Stimulated activated CD4-positive, alpha-beta T cell treated with anti-CD3 and anti-CD28 coated beads, Interleukin-4, amount 100 ng/mL, for 1 hour (primary cell): Measurements from ENCODE around the gene GRIK3.

Experiments
- DNase-seq: peaks from one replicate; pipeline ENCODE4 v3.0.0-alpha.2; 2020

The GRIK3 gene

DNA sequence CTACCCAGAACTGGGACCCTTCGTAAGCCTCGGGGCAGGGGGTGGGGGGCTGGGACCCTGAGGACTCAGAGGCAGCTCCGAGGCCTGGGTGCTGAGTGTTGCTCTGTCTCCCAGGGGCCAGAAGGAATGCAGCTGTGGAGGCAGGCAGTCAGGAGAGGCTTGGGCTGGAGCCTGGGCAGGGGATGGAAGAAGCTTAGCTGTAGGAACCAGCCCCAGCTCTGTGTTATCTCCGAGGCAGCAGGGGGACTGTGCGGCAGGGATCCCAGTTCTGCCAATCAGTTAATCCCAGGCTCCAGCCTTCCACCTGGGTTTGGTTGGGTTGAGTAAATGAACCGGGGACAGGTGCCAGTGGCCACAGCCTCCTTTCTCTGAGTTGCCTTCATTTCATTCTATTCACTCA lies 8.2 kb upstream of the GRIK3 start:
- DNase-seq: no peak

DNA sequence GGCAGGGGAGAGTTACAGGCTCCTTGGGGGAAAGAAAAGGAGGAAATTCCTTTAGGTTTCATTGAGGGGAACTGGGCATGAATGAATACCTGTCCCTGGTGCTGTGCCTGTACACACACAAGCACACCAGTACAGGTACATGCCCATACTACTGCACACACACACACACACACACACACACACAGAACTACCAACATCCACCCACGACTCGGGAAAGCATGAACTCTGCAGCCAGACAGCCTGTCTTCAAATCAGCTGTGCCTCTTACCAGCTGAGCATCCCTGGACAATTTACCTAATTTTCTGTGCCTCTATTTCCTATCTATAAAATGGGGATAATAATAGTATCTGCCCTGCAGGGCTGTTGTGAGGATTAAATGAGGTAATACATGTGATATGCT lies 7.2 kb upstream of the GRIK3 start:
- no peak for DNase-seq

- no peak for DNase-seq
Observed at GRCh38 chr1:37040773-37041172, 6.5 kb upstream of the GRIK3 start.

- no peak for DNase-seq
Observed at GRCh38 chr1:37040261-37040660, 5.9 kb upstream of the GRIK3 start.

DNA sequence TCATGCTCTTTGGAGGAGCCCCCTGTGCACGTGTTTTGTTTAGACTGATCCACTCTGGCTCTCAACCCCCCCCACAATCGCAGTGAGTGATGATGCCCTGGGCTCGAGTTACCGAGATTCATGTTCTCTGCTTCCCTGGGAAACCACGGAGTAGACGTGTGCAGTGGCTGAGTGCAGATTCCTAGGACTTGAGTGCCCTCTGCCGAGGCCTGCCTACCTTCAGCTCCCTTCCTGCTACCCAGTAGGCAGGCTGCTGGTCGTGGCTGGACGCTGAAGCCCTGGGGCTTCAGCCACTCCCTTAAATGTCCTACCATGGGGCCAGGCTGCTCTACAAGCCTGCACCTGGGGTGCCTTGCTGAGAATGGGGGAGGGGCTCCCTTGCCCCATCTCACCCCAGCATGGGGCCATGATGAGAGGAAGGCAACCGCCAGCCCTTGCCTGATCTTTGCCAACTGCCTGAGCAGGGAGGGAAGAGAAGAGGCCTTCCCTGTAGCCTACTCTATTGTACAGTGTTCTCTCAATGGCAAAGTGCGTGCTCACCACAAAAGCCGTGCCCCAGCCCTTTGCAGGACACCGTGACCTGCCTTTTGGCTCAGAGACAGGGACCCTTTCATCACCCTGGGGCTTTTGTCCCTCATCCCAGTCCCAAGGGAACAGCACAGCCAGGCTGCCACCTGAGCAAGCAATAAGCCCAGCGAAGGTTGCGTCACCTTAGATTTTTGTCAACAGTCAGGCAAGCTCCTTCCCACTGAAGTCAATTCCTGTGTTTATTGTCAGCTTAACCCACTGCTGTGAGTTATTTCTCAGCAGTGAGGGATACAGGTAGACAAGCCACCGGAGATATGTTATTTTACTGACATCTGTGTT lies 4.1 kb upstream of the GRIK3 start:
- no peak for DNase-seq

DNA sequence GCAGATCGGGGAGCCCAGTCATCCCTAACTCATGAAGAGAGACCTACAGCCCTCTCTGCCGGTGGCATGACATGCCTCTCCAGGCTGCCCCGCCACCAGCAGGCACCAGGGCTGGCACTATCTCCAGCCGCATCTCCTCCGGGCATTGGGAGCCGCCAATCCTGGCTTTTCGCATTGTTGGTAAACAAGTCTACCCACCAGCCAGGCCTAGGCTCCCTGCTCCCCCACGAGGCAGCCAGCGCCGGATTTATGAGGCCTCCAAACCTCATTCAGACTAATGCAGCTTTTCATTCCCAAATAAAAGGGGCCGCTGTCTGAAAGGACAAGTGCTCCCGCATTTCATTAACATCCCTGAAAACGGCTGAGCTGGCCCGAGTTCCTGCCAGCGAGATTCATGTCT lies 3.4 kb upstream of the GRIK3 start:
- no peak for DNase-seq

GRCh38 chr1:37036667-37037053 lies 2.3 kb upstream of the GRIK3 start:
- DNase-seq: no peak

DNA sequence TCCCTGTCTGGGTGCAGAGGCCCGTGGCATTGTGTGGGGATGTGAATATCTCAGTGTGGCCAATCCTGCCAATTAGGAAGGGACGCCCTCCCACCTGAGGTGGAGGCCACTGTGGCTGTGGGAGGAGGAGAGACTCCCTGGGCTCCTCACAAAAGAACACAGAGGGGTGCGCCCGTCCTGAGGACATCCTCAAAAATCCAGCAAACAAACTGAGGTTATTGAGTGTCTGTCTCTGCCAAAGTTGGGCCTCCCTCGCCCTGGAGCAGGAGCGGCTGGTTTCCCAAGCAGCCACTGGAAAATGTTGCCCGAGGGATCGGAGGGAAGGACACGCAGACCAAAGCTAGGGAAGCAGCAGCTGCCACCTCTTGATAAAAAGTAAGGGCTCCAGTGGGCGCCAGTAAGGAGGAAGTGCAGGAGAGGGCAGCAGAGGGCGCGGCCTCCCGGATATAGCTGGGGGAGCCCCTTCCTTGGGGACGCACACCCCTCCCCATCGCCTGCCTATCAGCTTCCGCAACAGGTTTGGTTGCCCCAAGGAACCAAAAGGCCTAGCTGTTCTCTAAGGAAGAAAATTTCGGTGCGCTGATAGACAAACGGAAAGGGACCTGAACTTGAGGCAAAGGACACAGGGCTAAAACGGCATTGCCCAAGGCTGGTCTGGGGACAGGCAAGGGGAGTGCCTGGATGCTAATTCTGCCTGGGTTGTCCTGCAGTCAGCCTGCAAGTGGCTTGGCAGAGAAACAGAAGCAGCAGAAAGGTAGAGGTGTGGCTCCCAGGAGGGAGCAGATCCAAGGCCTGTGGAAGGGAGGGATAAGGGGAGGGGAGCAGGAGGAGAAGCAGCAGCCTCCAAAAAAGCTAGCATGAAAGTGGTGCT lies 1.7 kb upstream of the GRIK3 start:
- DNase-seq: no peak

GRCh38 chr1:37035014-37035691 lies 838 bp upstream of the GRIK3 start:
- DNase-seq: no peak

DNA sequence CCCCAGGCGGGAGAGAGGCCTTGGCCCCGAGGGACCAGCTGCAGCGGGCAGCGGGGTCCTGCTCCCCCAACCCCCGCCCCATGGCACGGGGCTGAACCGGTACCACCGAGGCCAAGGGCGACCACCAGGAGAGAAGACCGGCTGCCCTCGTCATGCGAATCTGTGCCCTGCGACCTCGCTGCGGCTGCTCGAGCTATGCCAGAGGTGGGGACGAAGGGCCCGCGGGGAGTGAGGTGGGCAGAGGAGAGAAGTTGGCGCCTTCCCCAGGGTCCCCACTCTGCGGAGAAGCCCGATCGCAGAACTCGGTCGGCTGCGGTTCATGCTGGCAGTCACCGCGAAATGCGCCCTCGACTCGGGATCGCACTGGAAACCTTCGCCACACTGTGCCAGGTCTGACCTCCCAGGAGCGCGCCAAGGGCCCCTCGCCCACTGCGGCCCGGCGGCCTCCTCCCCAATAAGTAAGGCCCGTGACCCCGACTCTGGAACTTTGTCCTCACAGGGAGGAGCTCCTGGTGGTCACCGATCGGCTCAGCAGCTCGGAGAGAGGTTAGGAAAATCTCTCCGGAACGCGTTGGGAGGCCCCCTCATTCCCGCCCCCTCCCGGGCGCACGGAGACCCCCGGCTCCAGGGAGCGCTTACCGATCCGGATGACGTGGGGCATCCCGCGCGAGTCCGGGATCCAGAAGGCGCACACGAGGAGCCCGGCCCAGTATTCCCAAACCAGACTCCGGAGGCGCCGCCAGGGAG lies 787 bp downstream of the GRIK3 start:
- DNase-seq: no peak

DNA sequence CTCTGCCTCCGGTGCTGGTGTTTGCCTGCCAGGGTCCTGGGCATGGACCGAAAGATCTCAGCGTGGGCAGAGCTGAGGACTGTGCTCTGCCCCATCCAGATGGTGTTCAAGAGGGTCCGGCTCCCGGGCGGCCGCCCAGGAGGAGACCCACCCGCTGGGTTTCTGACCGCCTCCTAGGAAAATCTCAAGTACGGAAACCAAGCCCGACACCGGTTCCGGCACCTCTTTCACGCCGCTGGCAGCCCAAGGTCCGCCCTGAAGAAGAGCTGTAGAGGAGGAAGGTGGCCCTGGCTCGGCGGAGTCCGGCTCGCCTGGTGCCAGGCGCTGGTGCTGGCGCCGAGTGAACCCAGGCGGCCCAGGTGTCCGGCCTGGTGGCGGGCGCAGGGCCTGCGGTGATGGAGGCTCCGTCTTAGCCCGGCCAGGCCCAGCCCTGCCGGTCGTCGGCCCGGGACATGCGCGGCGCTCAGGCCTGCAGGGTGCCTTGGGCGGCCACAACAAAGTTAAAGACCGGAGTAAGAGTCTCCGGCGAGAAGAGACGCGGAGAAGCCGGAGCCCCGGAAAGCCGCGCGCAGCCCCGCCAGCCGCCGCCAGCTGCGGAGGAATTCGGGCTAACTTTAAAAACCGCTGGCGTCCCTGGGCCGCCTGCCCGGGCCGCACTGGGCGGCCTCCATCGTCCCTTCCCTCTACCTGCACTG lies 1.5 kb downstream of the GRIK3 start:
- DNase-seq: no peak

- DNase-seq: no peak
Observed at GRCh38 chr1:37031871-37032270, 2.4 kb downstream of the GRIK3 start.

- DNase-seq: no peak
Observed at GRCh38 chr1:37031429-37031828, 2.9 kb downstream of the GRIK3 start.

- no peak for DNase-seq
Observed at GRCh38 chr1:37028981-37029617, 5.2 kb downstream of the GRIK3 start.

DNA sequence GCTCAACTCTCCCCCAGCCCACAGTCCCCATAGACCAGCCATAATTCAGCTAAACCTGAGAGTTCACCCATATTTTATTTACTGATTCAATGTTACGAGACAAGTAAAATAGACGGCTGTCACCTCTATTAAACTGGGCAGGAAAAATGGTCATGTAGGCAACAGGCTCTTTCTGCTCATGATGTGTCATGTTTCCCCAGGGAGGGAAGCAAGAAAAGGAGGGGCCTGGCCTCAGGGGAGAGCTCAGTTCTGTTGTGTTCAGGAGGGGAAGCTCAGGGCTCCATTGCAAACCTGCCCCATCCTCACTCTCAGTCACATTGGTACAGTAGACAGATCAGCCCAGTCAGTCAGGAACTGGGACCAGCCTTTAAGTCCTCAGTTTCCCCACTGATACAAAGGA lies 12.8 kb downstream of the GRIK3 start:
- no peak for DNase-seq

DNA sequence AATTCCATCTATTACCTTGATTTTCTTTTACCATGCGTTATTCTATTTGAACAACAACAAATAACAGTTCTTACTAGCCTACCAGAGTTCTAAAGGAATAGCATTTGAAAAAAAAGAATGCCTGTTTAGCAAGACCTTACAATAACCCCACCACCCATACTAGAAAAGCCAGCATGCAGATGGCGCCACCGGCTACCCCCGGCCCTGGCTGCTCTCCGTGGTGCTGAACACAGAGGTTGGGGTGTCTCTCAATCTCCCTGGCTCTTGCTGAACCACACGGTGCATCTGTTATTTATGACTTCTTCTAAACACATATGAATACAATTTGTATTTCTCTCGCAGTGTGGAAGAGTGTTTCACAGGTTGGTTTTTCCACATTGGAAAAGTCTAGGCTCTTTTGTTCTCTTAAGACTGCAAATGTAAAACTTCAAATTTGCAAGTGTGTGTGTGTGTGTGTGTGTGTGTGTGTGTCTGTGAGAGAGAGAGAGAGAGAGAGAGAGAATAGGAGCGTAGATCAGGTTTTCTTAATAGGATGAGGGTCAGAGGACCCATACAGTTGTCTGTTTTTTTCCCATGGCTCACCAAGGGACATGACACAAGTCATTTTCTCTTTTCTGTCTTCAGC lies 13.6 kb downstream of the GRIK3 start:
- DNase-seq: no peak

- DNase-seq: no peak
Observed at GRCh38 chr1:37018510-37018909, 15.8 kb downstream of the GRIK3 start.

GRCh38 chr1:37017720-37018119 lies 16.6 kb downstream of the GRIK3 start:
- DNase-seq: no peak

GRCh38 chr1:37016121-37016520 lies 18.2 kb downstream of the GRIK3 start:
- no peak for DNase-seq

GRCh38 chr1:37015713-37016112 lies 18.6 kb downstream of the GRIK3 start:
- no peak for DNase-seq

DNA sequence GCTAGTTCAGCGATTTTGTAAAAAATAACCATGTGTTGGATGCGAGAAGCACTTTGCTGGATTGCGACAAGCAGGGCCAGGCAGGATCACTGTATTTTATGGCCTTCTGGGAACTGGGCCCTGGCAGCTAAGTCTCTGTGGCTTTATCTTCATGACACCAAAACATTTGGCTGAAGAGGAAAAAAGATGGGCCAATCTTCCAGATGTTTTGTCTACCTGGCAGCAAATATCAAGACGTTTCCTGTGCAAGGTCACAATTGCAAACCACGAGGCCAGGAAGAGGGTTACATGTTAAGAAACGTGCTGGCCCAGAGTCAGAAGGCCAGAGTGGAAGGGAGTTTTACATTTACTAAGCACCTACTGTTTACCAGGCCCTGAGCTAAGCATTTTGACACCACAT lies 22.1 kb downstream of the GRIK3 start:
- DNase-seq: no peak
